Endothelial cell of umbilical vein (primary cell): Measurements from ENCODE around the gene GSE1.

Experiments
- POLR2A ChIP-seq: IDR thresholded peaks from 2 replicates; pipeline ENCODE4 v1.6.1; 2012; ENCODE audit warnings: low read depth, mild to moderate bottlenecking, control low read depth, low read length
- TF ChIP-seq, protein P1 (sequence below), 2 donors: IDR thresholded peaks; 1 replicate in 1 of 2; 2 replicates in 1 of 2; pipeline ENCODE4 v1.5.1; 2011; ENCODE audit warnings: low read length in 2 of 2, mild to moderate bottlenecking in 2 of 2, moderate library complexity in 2 of 2, control low read depth in 1 of 2, inconsistent platforms in 1 of 2, low read depth in 1 of 2; ENCODE audit not compliant: insufficient read depth in 1 of 2; ENCODE audit errors: extremely low read depth in 1 of 2

DNA sequence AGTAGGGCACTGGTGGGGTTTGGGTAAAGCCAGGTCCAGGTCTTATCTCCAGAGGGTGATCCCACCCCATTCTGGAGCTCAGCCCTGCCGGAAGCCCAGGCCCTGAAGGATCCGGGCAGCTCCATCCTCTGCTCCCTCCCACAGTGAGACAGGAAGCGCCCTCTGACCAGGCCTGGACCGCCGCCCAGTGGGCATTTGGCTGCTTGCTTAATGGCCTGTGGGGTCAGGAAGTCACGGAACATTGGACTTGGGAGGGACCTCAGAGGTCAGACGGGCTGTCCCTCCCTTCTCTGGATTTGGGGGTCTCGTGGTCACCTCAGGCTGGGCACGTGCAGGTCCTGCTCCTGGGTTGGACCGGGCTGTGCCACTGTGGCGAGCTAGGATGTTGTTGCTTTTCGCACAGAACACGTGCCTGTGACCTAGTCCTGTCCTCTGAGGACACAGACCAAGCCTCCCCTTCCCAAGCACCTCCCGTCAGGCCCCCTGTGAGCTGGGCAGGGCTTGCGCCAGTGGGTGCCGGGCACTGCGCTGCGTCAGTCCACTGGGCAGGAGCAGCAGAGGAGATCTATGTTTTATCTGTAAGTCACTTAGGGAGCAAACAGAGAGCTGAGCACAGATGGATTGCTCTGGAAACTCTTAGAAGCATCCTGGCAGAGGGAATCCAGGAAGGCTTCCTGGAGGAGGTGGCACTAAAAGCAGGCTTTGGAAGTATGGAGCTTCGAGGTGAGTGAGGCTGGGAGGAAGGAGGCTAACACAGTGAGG lies 49.4 kb upstream of the GSE1 start:
- TF ChIP-seq POLR2A, result peak; percentile 45
- TF ChIP-seq, protein P1, sequence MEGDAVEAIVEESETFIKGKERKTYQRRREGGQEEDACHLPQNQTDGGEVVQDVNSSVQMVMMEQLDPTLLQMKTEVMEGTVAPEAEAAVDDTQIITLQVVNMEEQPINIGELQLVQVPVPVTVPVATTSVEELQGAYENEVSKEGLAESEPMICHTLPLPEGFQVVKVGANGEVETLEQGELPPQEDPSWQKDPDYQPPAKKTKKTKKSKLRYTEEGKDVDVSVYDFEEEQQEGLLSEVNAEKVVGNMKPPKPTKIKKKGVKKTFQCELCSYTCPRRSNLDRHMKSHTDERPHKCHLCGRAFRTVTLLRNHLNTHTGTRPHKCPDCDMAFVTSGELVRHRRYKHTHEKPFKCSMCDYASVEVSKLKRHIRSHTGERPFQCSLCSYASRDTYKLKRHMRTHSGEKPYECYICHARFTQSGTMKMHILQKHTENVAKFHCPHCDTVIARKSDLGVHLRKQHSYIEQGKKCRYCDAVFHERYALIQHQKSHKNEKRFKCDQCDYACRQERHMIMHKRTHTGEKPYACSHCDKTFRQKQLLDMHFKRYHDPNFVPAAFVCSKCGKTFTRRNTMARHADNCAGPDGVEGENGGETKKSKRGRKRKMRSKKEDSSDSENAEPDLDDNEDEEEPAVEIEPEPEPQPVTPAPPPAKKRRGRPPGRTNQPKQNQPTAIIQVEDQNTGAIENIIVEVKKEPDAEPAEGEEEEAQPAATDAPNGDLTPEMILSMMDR (IDR thresholded peaks at IDR 0.05; ENCODE audit: extremely low read depth in 1 of 2, insufficient read depth in 1 of 2, low read depth in 1 of 2, low read length in 2 of 2), result peak; percentile 26 to 35
